ENCODE results near the gene PRDX5.

PRDX5 gene

DNA sequence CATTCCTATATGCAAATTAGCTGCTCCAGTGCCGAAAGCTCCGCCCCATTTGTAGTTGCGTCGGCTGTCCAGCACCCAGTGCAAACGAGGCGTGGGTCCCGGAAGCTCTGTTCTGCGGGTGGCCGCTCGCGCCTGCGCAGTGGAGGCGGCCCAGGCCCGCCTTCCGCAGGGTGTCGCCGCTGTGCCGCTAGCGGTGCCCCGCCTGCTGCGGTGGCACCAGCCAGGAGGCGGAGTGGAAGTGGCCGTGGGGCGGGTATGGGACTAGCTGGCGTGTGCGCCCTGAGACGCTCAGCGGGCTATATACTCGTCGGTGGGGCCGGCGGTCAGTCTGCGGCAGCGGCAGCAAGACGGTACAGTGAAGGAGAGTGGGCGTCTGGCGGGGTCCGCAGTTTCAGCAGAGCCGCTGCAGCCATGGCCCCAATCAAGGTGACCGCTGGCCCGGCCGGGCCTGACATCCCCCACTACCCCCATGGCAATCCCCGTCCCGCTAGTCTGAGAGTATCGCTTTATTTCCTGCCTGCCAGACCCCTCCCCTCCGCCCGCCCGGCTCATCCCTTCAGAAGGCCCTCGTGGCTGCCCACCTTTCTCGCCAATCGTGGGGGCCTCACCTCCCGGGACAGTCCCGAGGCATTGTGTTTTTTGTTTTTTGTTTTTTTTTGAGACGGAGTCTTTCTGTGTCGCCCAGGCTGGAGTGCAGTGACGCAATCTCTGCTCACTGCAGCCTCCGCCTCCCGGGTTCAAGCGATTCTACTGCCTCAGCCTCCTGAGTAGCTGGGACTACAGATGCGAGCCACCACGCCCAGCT, at the start of gene PRDX5:
Gene PRDX5, plus strand, starts transcription at position 161 of the 805 bp plus-strand sequence. Its CDS starts 95 bp downstream, at position 256.
- DNase-seq (ENCODE audit: low read depth, low spot score), result peak; percentile 59
- POLR2A ChIA-PET, result interaction anchor here (0.6 to 1.6 kb wide), 19 partner anchors 9 to 1502 kb away, joined by 3 to 14 read pairs (median 4); partner anchors contain the start of genes ESRRA, GPR137, PPP1R14B and STIP1
- peak within 1 kb of the TSS; percentile 96 for H3K4me3 ChIP-seq (ENCODE audit: low read depth, low read length)
- TF ChIP-seq, protein P1, sequence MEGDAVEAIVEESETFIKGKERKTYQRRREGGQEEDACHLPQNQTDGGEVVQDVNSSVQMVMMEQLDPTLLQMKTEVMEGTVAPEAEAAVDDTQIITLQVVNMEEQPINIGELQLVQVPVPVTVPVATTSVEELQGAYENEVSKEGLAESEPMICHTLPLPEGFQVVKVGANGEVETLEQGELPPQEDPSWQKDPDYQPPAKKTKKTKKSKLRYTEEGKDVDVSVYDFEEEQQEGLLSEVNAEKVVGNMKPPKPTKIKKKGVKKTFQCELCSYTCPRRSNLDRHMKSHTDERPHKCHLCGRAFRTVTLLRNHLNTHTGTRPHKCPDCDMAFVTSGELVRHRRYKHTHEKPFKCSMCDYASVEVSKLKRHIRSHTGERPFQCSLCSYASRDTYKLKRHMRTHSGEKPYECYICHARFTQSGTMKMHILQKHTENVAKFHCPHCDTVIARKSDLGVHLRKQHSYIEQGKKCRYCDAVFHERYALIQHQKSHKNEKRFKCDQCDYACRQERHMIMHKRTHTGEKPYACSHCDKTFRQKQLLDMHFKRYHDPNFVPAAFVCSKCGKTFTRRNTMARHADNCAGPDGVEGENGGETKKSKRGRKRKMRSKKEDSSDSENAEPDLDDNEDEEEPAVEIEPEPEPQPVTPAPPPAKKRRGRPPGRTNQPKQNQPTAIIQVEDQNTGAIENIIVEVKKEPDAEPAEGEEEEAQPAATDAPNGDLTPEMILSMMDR (IDR thresholded peaks at IDR 0.05; ENCODE audit: insufficient read depth, low read length, missing control alignments), result peak; percentile 50
- CTCF ChIA-PET, result interaction anchor here (0.6 to 10.4 kb wide), 16 partner anchors 9 to 317 kb away, joined by 3 to 111 read pairs (median 4); partner anchors contain the start of genes CATSPERZ, ESRRA and RPS6KA4

GRCh38 chr11:64268893-64269539, 48.9 kb upstream of the PRDX5 start:
- POLR2A ChIA-PET, result interaction anchor here (0.7 to 5.5 kb wide), 6 partner anchors 11 to 62 kb away, joined by 3 to 61 read pairs (median 9); partner anchors contain the start of genes BAD, FERMT3, PLCB3 and PPP1R14B
- CTCF ChIA-PET, result interaction anchor here (0.8 to 15.2 kb wide), 7 partner anchors 12 to 65 kb away, joined by 3 to 224 read pairs (median 8); partner anchors contain the start of genes BAD, CATSPERZ, GPR137 and PLCB3
- no peak for DNase-seq (ENCODE audit: low read depth, low spot score)

DNA sequence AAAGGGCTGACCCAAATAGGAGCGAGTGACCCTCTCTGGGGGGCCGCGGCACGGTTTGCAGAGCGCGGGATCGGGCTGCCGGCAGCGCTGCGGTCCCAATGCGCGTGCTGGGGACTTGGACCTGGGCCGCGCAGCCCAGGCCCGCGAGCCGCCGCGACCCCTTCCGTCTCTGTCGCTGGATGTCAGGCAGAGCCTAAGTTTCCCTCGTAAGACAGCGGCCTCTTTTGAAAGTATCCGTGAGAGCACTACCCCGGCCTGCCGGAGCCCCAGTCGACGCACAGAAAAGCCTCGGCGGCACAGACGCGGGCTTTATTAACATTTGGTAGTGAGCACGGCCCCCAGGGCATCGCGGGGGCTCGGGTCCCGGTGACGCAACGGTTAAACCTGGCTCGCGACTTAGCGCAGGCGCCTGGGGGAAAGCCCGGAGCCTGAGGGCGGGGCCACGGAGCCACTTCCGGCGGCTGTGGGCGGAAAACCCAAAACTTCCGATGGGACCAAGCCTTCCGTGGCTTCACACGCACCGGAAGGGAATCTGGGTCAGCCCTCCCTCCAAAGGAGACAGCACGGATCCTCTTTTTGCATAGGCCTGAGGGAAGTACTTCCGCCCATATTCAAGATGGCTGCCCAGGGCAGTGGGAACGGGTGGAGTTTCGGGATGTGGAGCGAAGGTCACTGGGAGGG, 48.2 kb upstream of the PRDX5 start:
- peak overlapping the region; percentile 69 for H3K4me3 ChIP-seq (ENCODE audit: low read depth, low read length)
- ChIA-PET CTCF (interaction anchor here (0.8 to 15.2 kb wide), 11 partner anchors 14 to 269 kb away, joined by 3 to 224 read pairs (median 4); partner anchors contain the start of genes BAD, CATSPERZ, GPR137 and PLCB3), POLR2A (interaction anchor here (0.6 to 5.5 kb wide), 14 partner anchors 12 to 85 kb away, joined by 3 to 61 read pairs (median 7); partner anchors contain the start of genes BAD, FERMT3, FKBP2 and GPR137)
- DNase-seq (ENCODE audit: low read depth, low spot score), result peak; percentile 99
- TF ChIP-seq, protein P1 (IDR thresholded peaks at IDR 0.05; ENCODE audit: insufficient read depth, low read length, missing control alignments), result no peak

More at GRCh38 chr11:64268893-64269539, 48.9 kb upstream of the PRDX5 start:
- TF ChIP-seq, protein P1 (IDR thresholded peaks at IDR 0.05; ENCODE audit: insufficient read depth, low read length, missing control alignments), result no peak
- peak overlapping the region; percentile 64 for H3K4me3 ChIP-seq (ENCODE audit: low read depth, low read length)

GRCh38 chr11:64275031-64275800, 42.7 kb upstream of the PRDX5 start:
- CTCF ChIA-PET, result interaction anchor here (1.3 to 5.0 kb wide), 4 partner anchors 8 to 80 kb away, joined by 4 to 20 read pairs (median 8); partner anchors contain the start of gene PLCB3

GRCh38 chr11:64275841-64276240, 42.1 kb upstream of the PRDX5 start:
- TF ChIP-seq, protein P1 (IDR thresholded peaks at IDR 0.05; ENCODE audit: insufficient read depth, low read length, missing control alignments), result no peak
- ChIA-PET CTCF (interaction anchor here (1.3 to 5.0 kb wide), 3 partner anchors 25 to 79 kb away, joined by 4 to 20 read pairs (median 7); partner anchors contain the start of gene PLCB3), POLR2A (interaction anchor here (1.1 kb wide), 1 partner anchor 31 kb away, joined by 3 read pairs; no protein-coding TSS in a partner anchor)
- H3K4me3 ChIP-seq (ENCODE audit: low read depth, low read length), result no peak overlapping the region
- no peak for DNase-seq (ENCODE audit: low read depth, low spot score)

More at GRCh38 chr11:64275031-64275800, 42.7 kb upstream of the PRDX5 start:
- TF ChIP-seq, protein P1 (IDR thresholded peaks at IDR 0.05; ENCODE audit: insufficient read depth, low read length, missing control alignments), result no peak
- POLR2A ChIA-PET, result interaction anchor here (1.1 kb wide), 1 partner anchor 30 kb away, joined by 3 read pairs; no protein-coding TSS in a partner anchor
- no peak for DNase-seq (ENCODE audit: low read depth, low spot score)
- H3K4me3 ChIP-seq (ENCODE audit: low read depth, low read length), result no peak overlapping the region

Data from AG04449 (cell line).